H1 (cell line): ENCODE data around the gene NF1. TPM values are rescaled to one million over a fixed set of nuclear protein-coding genes. Genes with fewer than 3 reads are reported as not detected.

Experiments
- CTCF ChIA-PET: fragments of 300-600 bp; sonication (Branson Sonifier 250); formaldehyde crosslinking; loops from one replicate; lab custom pipeline; 2021; ENCODE audit not compliant: partially characterized antibody; lab: Charles Lee
- POLR2A ChIA-PET: fragments of 300-600 bp; sonication (Branson Sonifier 250); formaldehyde crosslinking; loops from one replicate; lab custom pipeline; 2021; ENCODE audit warnings: inconsistent platforms; ENCODE audit not compliant: partially characterized antibody; lab: Charles Lee
- DNase-seq, 2 experiments: peaks; one replicate each; pipeline versions ENCODE4 v3.0.0 to v3.0.0-alpha.2; 2010 to 2022; ENCODE audit warnings: low spot score in 2 of 2, low read depth in 1 of 2, mixed read lengths in 1 of 2
- FAIRE-seq: peaks from 2 replicates; lab custom pipeline; 2011; peaks lifted over from hg19 to GRCh38; lab: Jason Lieb, UNC
- H2AFZ ChIP-seq: 2 replicates; pipeline ENCODE4 v1.8.1; 2012; ENCODE audit warnings: low read length, inconsistent platforms
- H2AK5ac ChIP-seq: 2 replicates; pipeline ENCODE4 v1.6.1; 2013; ENCODE audit warnings: low read depth, low read length
- H2BK120ac ChIP-seq: replicated peaks from 2 replicates; pipeline ENCODE3; 2013; ENCODE audit warnings: low read depth, low read length, inconsistent platforms
- H2BK12ac ChIP-seq: 2 replicates; pipeline ENCODE4 v1.6.1; 2013; ENCODE audit warnings: low read depth, low read length
- H2BK15ac ChIP-seq: 2 replicates; pipeline ENCODE4 v1.6.1; 2013; ENCODE audit warnings: low read length
- H2BK20ac ChIP-seq: 2 replicates; pipeline ENCODE4 v1.6.1; 2013; ENCODE audit warnings: low read length
- H2BK5ac ChIP-seq: 2 replicates; pipeline ENCODE4 v1.6.1; 2013; ENCODE audit warnings: low read depth, low read length
- H3K14ac ChIP-seq: 2 replicates; pipeline ENCODE4 v1.6.1; 2013; ENCODE audit warnings: inconsistent platforms; ENCODE audit not compliant: insufficient read length
- H3K18ac ChIP-seq: 2 replicates; pipeline ENCODE4 v1.6.1; 2013; ENCODE audit warnings: low read length; ENCODE audit errors: extremely low read depth
- H3K23ac ChIP-seq: 2 replicates; pipeline ENCODE4 v1.6.1; 2013; ENCODE audit warnings: inconsistent platforms; ENCODE audit not compliant: insufficient read length
- H3K23me2 ChIP-seq: 2 replicates; pipeline ENCODE4 v1.6.1; 2013; ENCODE audit warnings: low read depth, low read length
- H3K27ac ChIP-seq: 2 replicates; pipeline ENCODE4 v1.6.1; 2011; ENCODE audit warnings: low read depth, low read length, inconsistent platforms
- H3K27me3 ChIP-seq, 4 experiments: replicated peaks in 1 of 4; 1 replicate in 1 of 4; 2 replicates in 3 of 4; pipeline versions ENCODE4 v1.6.1 to v1.8.1; 2011 to 2013; ENCODE audit warnings: low read length in 3 of 4, mild to moderate bottlenecking in 3 of 4, inconsistent platforms in 2 of 4, mixed read lengths in 2 of 4, moderate library complexity in 1 of 4; ENCODE audit not compliant: control insufficient read depth in 3 of 4, insufficient read depth in 3 of 4; ENCODE audit errors: extremely low read depth in 1 of 4
- H3K36me3 ChIP-seq, 4 experiments: 2 replicates each; pipeline versions ENCODE4 v1.6.1 to v1.8.1; 2011 to 2013; ENCODE audit warnings: mild to moderate bottlenecking in 4 of 4, low read length in 3 of 4, moderate library complexity in 2 of 4, control low read depth in 1 of 4, inconsistent platforms in 1 of 4; ENCODE audit not compliant: insufficient read depth in 4 of 4, control insufficient read depth in 2 of 4
- H3K4ac ChIP-seq: replicated peaks from 2 replicates; pipeline ENCODE3; 2013; ENCODE audit warnings: low read length, low read depth, mixed read lengths, inconsistent platforms; ENCODE audit not compliant: insufficient read length
- H3K4me1 ChIP-seq, 4 experiments: replicated peaks in 1 of 4; 1 replicate in 1 of 4; 2 replicates in 3 of 4; pipeline versions ENCODE4 v1.6.1 to v1.8.1; 2011 to 2013; ENCODE audit warnings: low read length in 3 of 4, inconsistent platforms in 2 of 4, mixed read lengths in 1 of 4; ENCODE audit not compliant: insufficient read depth in 4 of 4, control insufficient read depth in 3 of 4
- H3K4me2 ChIP-seq, 2 experiments: 2 replicates each; pipeline versions ENCODE4 v1.6.1 to v1.8.1; 2011 to 2013; ENCODE audit warnings: low read depth in 2 of 2, low read length in 2 of 2, control low read depth in 1 of 2, inconsistent platforms in 1 of 2, mild to moderate bottlenecking in 1 of 2; ENCODE audit not compliant: insufficient read depth in 1 of 2
- H3K4me3 ChIP-seq, 4 experiments: fragments of 200-600, 300-600 bp in 1 of 4; sonication (generic), shearing (Covaris generic), sonication (Bioruptor Twin) in 1 of 4; 2 replicates each; pipeline versions ENCODE4 v1.5.1 to v1.8.1; 2011 to 2016; ENCODE audit warnings: low read length in 4 of 4, low read depth in 3 of 4, control low read depth in 2 of 4, inconsistent platforms in 2 of 4, mild to moderate bottlenecking in 2 of 4, mixed read lengths in 1 of 4, moderate library complexity in 1 of 4; ENCODE audit not compliant: insufficient read depth in 2 of 4; ENCODE audit errors: extremely low read depth in 1 of 4
- H3K56ac ChIP-seq: replicated peaks from 2 replicates; pipeline ENCODE3; 2013; ENCODE audit warnings: low read depth, mild to moderate bottlenecking, mixed read lengths, low read length, inconsistent platforms; ENCODE audit not compliant: insufficient read length
- H3K79me1 ChIP-seq: 2 replicates; pipeline ENCODE4 v1.6.1; 2013; ENCODE audit warnings: low read depth, low read length, control low read depth
- H3K79me2 ChIP-seq, 2 experiments: 2 replicates each; pipeline versions ENCODE4 v1.6.1 to v1.8.1; 2012 to 2013; ENCODE audit warnings: low read length in 2 of 2, mild to moderate bottlenecking in 2 of 2, inconsistent platforms in 1 of 2; ENCODE audit not compliant: insufficient read depth in 2 of 2, control insufficient read depth in 1 of 2
- H3K9ac ChIP-seq, 4 experiments: replicated peaks in 1 of 4; 1 replicate in 1 of 4; 2 replicates in 3 of 4; pipeline versions ENCODE4 v1.6.1 to v1.8.1; 2011 to 2013; ENCODE audit warnings: low read depth in 3 of 4, low read length in 3 of 4, control low read depth in 2 of 4, mild to moderate bottlenecking in 2 of 4, moderate library complexity in 2 of 4, inconsistent platforms in 1 of 4; ENCODE audit errors: extremely low read depth in 1 of 4
- H3K9me3 ChIP-seq, 2 experiments: 2 replicates each; pipeline versions ENCODE4 v1.6.1 to v1.8.1; 2012 to 2013; ENCODE audit warnings: mild to moderate bottlenecking in 2 of 2, moderate library complexity in 2 of 2, control low read depth in 1 of 2, inconsistent platforms in 1 of 2, low read depth in 1 of 2, low read length in 1 of 2, mixed read lengths in 1 of 2; ENCODE audit not compliant: insufficient read depth in 2 of 2
- H4K20me1 ChIP-seq, 2 experiments: replicated peaks in 1 of 2; 2 replicates each; pipeline versions ENCODE3 to v1.8.1; 2011 to 2013; ENCODE audit warnings: inconsistent platforms in 2 of 2, low read length in 2 of 2, mild to moderate bottlenecking in 1 of 2; ENCODE audit not compliant: insufficient read depth in 2 of 2, control insufficient read depth in 1 of 2
- H4K5ac ChIP-seq: 2 replicates; pipeline ENCODE4 v1.6.1; 2013; ENCODE audit warnings: low read length, low read depth, mixed read lengths, inconsistent platforms; ENCODE audit not compliant: insufficient read length
- H4K8ac ChIP-seq: 2 replicates; pipeline ENCODE4 v1.8.0; 2013; ENCODE audit warnings: mild to moderate bottlenecking, moderate library complexity, low read length, inconsistent platforms; ENCODE audit not compliant: insufficient read depth; ENCODE audit errors: extremely low read depth
- H4K91ac ChIP-seq: replicated peaks from 2 replicates; pipeline ENCODE3; 2013; ENCODE audit warnings: low read length, mixed read lengths, inconsistent platforms; ENCODE audit not compliant: insufficient read length
- ATF2 ChIP-seq: IDR thresholded peaks from 2 replicates; pipeline ENCODE4 v1.6.1; 2012; ENCODE audit warnings: low read length, inconsistent platforms
- BCL11A ChIP-seq, 2 experiments: IDR thresholded peaks; one replicate each; pipeline ENCODE4 v1.6.1; 2011; ENCODE audit warnings: low read depth in 2 of 2, low read length in 2 of 2, mild to moderate bottlenecking in 2 of 2
- CTBP2 ChIP-seq: IDR thresholded peaks from 2 replicates; pipeline ENCODE4 v1.7.0; 2011; ENCODE audit warnings: borderline replicate concordance, mild to moderate bottlenecking, moderate library complexity, mixed read lengths, low read length; ENCODE audit not compliant: insufficient read depth, insufficient read length
- HDAC2 ChIP-seq, 2 experiments: fragments of 300-600 bp in 1 of 2; sonication (generic) in 1 of 2; IDR thresholded peaks; 2 replicates each; pipeline ENCODE4 v1.6.1; 2011 to 2012; ENCODE audit warnings: low read depth in 2 of 2, low read length in 2 of 2, mild to moderate bottlenecking in 2 of 2, moderate library complexity in 2 of 2, borderline replicate concordance in 1 of 2, inconsistent platforms in 1 of 2
- JUND ChIP-seq: IDR thresholded peaks from 2 replicates; pipeline ENCODE4 v1.6.1; 2011; ENCODE audit warnings: mild to moderate bottlenecking, improper control_type of control experiment, low read length
- KDM1A ChIP-seq: fragments of 200-600, 300-600 bp; sonication (generic); IDR thresholded peaks from 2 replicates; pipeline ENCODE4 v1.7.1; 2016; ENCODE audit warnings: mild to moderate bottlenecking, low read length, borderline replicate concordance
- NANOG ChIP-seq: IDR thresholded peaks from 2 replicates; pipeline ENCODE4 v1.6.1; 2011; ENCODE audit warnings: low read length, low read depth, mild to moderate bottlenecking, inconsistent platforms; ENCODE audit not compliant: insufficient read depth, poor library complexity, severe bottlenecking
- NRF1 ChIP-seq: IDR thresholded peaks from 2 replicates; pipeline ENCODE4 v1.6.1; 2011; ENCODE audit warnings: mild to moderate bottlenecking, low read depth, low read length, improper control_type of control experiment
- POU5F1 ChIP-seq: IDR thresholded peaks from 2 replicates; pipeline ENCODE4 v1.6.1; 2011; ENCODE audit warnings: low read depth, mild to moderate bottlenecking, low read length, moderate library complexity
- RXRA ChIP-seq: IDR thresholded peaks from 2 replicates; pipeline ENCODE4 v1.6.1; 2011; ENCODE audit warnings: low read depth, mild to moderate bottlenecking, low read length, moderate library complexity; ENCODE audit not compliant: insufficient read depth
- SRF ChIP-seq: IDR thresholded peaks from 2 replicates; pipeline ENCODE4 v1.6.1; 2011; ENCODE audit warnings: mild to moderate bottlenecking, low read depth, low read length, moderate library complexity
- WGBS, 2 experiments: shearing (Covaris generic) in 1 of 2; methylation state at CpG; one replicate each; pipeline versions ENCODE4 v1.1.6 to v1.1.7; 2013 to 2015; ENCODE audit warnings: low lambda C conversion rate in 2 of 2, mixed read lengths in 2 of 2, inconsistent platforms in 1 of 2, low coverage in 1 of 2, missing lambda C conversion rate in 1 of 2; ENCODE audit not compliant: insufficient replicate concordance in 2 of 2, insufficient coverage in 1 of 2, insufficient read length in 1 of 2; ENCODE audit errors: extremely low coverage in 1 of 2, missing lambda C conversion rate in 1 of 2; 5-methylcytosine and 5-hydroxymethylcytosine counted together
- polyA plus RNA-seq, 7 experiments: library from polyadenylated mRNA; depleted of rRNA in 3 of 7; stranded (reverse) in 5 of 7; unstranded in 2 of 7; fragments of >200 nt in 5 of 7; fragments of 200-250 nt in 2 of 7; gene quantifications; 1 replicate in 5 of 7; 2 replicates in 1 of 7; 4 replicates in 1 of 7; pipeline versions ENCODE4 v1.2.1 to v1.2.3, GENCODE V29; 2011 to 2013; ENCODE audit warnings: missing spikeins in 2 of 7, mixed read lengths in 2 of 7
- total RNA-seq: library from RNA; stranded (reverse); fragmentation: NEBNext Ultra II Directional; extraction: Animal tissue kit (Norgen Biotek cat#: 25700); gene quantifications from 2 replicates; pipeline ENCODE4 v1.2.1, GENCODE V29; 2021

Gene NF1
- total and polyA plus RNA-seq, 2 of the 8 experiments (the other 6 are each of a cell fraction or from before 2014, with no cell fraction given): 19.3 to 29.6 TPM

- Histone ChIP-seq H2AFZ (no peak overlapping the region), H3K18ac (no peak overlapping the region), H4K91ac (no peak overlapping the region), H2AK5ac (no peak overlapping the region), H2BK15ac (no peak overlapping the region), H3K56ac (no peak overlapping the region), H4K8ac (no peak overlapping the region), H2BK5ac (no peak overlapping the region), H3K79me1 (no peaks in the 10 kb centered on the region), H3K9me3 (no peaks in the 10 kb centered on the region), H3K23ac (no peak overlapping the region), H3K4me1 (peaks cover 0 to 3% (median 0%) of the 10 kb centered on the region in 4 experiments; a peak in 1 of 7 replicates), H3K79me2 (no peaks in the 10 kb centered on the region), H3K4ac (no peak overlapping the region), H2BK120ac (no peak overlapping the region), H3K4me2 (no peak overlapping the region), H3K4me3 (no peak overlapping the region), H3K23me2 (no peaks in the 10 kb centered on the region), H3K27me3 (no peaks in the 10 kb centered on the region), H3K9ac (no peak overlapping the region), H2BK20ac (no peak overlapping the region), H4K20me1 (no peaks in the 10 kb centered on the region), H3K14ac (no peak overlapping the region), H3K36me3 (no peaks in the 10 kb centered on the region), H4K5ac (no peak overlapping the region), H3K27ac (no peak overlapping the region), H2BK12ac (no peak overlapping the region)
- ChIA-PET CTCF (interaction anchor here (0.6 to 4.9 kb wide), 14 partner anchors 10 to 1322 kb away, joined by 3 to 43 read pairs (median 5); no protein-coding TSS in a partner anchor), POLR2A (no interaction called here)
- DNase-seq (no peak), FAIRE-seq (no peak)
- 88% methylated on average over 2 of the region's 2 CpGs; no CpG with 5 or more reads in 1 of the 2 experiments for WGBS, 2 experiments
- TF ChIP-seq JUND: no peak
- no peak for TF ChIP-seq RXRA
- no peak for TF ChIP-seq POU5F1
- TF ChIP-seq NANOG: no peak
- no peak for TF ChIP-seq ATF2
- no peak for TF ChIP-seq SRF
- no peak for TF ChIP-seq HDAC2 (IDR thresholded peaks at IDR 0.05; ENCODE audit: borderline replicate concordance in 1 of 2, low read depth in 2 of 2, low read length in 2 of 2)
- no peak for TF ChIP-seq CTBP2
- TF ChIP-seq NRF1: no peak
- TF ChIP-seq KDM1A: no peak
- TF ChIP-seq BCL11A (IDR thresholded peaks at IDR 0.05; ENCODE audit: low read depth in 2 of 2, low read length in 2 of 2): no peak
Measured at GRCh38 chr17:31067691-31068184, 27.0 kb upstream of the NF1 start.
